ENCODE measurements around the gene ANK3.

Gene ANK3

GRCh38 chr10:59980356-59980755 lies 409.3 kb downstream of the ANK3 start:
- no peak overlapping the region for H3K4me3 ChIP-seq (ENCODE audit: low read depth, low read length)
- DNase-seq (ENCODE audit: low read depth): no peak
- TF ChIP-seq, protein P1, sequence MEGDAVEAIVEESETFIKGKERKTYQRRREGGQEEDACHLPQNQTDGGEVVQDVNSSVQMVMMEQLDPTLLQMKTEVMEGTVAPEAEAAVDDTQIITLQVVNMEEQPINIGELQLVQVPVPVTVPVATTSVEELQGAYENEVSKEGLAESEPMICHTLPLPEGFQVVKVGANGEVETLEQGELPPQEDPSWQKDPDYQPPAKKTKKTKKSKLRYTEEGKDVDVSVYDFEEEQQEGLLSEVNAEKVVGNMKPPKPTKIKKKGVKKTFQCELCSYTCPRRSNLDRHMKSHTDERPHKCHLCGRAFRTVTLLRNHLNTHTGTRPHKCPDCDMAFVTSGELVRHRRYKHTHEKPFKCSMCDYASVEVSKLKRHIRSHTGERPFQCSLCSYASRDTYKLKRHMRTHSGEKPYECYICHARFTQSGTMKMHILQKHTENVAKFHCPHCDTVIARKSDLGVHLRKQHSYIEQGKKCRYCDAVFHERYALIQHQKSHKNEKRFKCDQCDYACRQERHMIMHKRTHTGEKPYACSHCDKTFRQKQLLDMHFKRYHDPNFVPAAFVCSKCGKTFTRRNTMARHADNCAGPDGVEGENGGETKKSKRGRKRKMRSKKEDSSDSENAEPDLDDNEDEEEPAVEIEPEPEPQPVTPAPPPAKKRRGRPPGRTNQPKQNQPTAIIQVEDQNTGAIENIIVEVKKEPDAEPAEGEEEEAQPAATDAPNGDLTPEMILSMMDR (IDR thresholded peaks at IDR 0.05; ENCODE audit: insufficient read depth, low read depth, low read length, missing control alignments): no peak

- H3K4me3 ChIP-seq (ENCODE audit: low read depth, low read length): no peak overlapping the region
- no peak for DNase-seq (ENCODE audit: low read depth)
- TF ChIP-seq, protein P1 (IDR thresholded peaks at IDR 0.05; ENCODE audit: insufficient read depth, low read depth, low read length, missing control alignments): no peak
Observed at GRCh38 chr10:59977486-59977885, 412.2 kb downstream of the ANK3 start.

- TF ChIP-seq, protein P1 (IDR thresholded peaks at IDR 0.05; ENCODE audit: insufficient read depth, low read depth, low read length, missing control alignments): no peak
- no peak for DNase-seq (ENCODE audit: low read depth)
Observed at GRCh38 chr10:59976909-59977308, 412.8 kb downstream of the ANK3 start.

More at GRCh38 chr10:59976909-59977308, 412.8 kb downstream of the ANK3 start:
- no peak overlapping the region for H3K4me3 ChIP-seq (ENCODE audit: low read depth, low read length)
